Measurements from ENCODE around the gene TSPEAR.
"Not testable (repeated sequence)": the region's sequence is repeated elsewhere in the genome, so short reads cannot be mapped to it uniquely, and the experiment has no call there.

The TSPEAR gene

DNA sequence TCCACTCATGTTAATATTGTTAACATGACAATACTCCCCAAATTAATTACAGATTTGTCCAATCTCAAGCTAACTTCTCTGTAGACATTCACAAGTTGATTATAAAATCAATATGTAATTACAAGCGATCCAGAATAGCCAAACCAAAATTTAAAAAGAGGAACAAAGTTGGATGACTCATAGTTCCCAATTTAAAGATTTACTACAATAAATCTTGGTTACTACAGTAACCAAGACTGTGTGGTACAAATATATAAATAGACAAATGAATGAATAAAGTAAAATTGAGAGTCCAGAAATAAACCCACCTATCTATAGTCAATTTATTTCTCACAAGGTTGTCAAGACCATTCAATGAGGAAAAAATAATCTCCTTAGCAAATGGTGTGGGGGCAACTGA is 145.0 kb downstream of the TSPEAR start:
- no peak for DNase-seq

DNA sequence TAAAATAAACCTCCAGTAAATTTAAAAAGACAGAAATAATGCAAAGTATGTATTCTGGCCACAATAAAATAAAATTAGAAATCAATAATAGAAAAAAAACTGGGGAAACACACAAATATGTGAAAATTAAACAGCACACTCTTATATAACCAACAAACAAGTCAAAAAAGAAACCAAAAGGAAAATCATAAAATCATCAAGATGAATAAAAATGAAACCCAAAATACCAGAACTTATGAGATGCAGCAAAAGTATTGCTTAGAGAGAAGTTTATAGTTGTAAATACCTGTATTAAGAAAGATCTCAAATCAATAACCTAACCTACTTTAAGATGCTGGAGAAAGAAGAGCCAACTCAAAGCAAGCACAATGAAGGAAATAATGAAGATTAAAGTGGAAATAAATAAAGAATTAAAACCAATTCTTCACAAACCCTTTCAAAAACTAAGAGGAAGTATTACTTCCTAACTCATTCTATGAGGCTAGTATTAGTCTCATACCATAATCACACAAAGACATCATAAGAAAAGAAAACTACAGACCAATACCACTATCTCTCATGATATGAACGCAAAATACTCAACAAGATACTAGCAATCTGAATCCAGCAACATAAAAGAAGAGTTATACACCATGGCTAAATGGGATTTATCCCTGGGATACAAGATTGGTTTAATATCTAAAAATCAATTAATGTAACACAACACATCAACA is 146.3 kb downstream of the TSPEAR start:
- no peak for DNase-seq

DNA sequence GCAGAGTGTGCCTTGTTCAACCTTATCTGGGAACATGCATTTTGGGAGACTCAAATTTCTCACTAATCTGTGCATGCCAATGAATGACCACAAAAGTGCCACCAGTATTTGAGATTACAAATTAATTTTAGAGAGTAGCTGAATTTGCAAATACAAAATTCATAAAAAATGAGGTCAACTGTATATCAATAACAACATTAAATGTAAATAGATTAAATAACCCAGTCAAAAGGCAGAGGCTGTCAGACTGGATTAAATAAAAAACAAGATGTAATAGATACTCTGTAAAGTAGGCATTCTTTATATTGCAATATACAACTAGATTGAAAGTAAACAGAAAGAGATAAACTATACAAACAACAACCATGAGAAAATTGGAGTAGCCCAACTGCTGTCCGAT is 147.3 kb downstream of the TSPEAR start:
- DNase-seq, result no peak

DNA sequence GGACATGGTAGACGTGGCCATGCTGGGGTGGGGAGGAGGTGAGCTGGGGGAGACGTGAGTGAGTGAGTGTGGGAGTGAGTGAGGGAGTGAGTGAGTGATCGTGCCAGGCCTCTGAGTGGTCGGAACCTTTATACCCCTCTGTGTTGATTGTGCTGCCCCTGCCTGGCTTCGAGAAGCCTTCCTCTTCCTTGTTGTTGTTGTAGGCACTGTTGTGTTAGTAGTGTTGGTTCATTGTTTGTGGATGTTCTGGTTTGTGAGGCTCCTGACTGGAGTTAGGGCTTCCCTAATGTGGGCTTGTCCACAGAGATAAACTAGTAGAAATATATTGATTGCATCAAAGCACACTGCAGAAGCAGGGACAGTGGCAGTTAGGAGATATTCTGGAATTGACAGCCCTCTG is 152.7 kb downstream of the TSPEAR start, which contains the start of gene KRTAP10-3:
TSS of gene KRTAP10-3 (minus strand) at position 101 of the 400 bp plus-strand sequence. CDS start at position 21, 80 bp downstream.
- no peak for DNase-seq

DNA sequence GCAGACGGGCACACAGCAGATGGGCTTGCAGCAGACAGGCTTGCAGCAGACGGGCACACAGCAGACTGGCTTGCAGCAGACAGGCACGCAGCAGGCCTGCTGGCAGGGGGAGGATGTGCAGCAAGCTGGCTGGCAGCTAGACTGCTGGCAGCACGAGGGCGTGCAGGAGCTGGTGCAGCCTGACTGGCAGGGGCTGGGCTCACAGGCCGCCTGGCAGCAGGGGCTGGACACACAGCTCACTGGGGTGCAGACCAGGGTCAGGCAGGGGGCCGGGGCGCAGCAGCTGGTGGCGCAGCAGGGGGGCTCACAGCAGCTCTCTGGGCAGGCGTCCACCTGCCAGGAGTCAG is 153.1 kb downstream of the TSPEAR start:
- not testable (repeated sequence) for DNase-seq

DNA sequence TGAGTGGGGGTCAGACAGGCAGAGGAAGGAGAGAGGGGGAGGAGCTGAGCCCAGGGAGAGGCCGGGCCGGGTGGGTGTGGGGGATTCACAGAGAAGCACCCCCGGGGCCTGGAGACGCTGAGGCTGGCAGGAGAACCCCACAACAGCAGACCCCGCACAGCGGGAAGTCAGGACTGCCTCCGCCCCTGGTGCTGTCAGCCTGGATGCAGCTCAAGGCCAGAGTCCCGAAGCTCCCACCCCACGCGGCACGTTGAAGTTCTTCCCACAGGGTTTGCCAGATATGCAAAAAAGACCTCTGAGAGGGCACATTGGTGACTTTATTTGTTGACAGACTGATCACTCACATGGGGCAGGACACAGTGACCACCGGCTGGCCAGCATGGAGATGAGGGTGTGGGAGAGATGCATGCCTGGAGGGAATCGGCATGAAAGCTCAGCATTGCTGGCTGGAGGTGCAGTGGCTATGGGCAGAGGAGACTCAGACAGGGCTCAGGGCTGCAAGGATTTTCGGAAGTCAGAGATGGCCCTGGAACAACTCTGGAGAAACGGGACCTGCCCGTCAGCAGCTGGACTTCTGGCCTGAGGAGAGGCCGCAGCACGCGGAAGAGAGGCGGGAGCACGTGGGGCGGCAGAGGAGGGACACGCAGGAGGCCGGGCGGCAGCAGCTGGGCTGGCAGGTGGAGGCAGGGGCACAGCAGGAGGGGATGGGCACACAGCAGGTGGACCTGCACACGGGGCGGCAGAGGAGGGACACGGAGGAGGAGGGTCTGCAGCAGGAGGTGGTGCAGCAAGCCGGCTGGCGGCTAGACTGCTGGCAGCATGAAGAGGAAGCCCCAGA is 153.7 kb downstream of the TSPEAR start:
- no peak for DNase-seq

DNA sequence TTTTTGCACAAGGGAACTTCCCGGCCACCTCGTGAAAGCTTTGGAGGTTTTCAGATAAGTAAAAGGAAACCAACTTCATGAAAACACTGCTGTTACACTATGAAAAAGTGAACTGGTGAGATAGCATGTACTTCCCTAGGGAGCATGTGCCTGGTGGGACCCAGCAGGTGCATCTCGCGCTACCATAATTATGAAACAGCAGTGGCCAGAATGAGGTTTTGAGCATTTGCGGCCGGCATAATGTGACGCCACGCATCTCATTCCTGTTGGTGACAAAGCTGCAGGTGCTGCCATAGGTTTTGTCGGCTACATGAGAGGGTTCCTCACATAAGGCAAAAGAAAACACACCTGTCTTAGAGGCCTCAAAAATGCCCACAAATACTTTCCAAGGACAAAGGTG is 154.5 kb downstream of the TSPEAR start:
- no peak for DNase-seq

DNA sequence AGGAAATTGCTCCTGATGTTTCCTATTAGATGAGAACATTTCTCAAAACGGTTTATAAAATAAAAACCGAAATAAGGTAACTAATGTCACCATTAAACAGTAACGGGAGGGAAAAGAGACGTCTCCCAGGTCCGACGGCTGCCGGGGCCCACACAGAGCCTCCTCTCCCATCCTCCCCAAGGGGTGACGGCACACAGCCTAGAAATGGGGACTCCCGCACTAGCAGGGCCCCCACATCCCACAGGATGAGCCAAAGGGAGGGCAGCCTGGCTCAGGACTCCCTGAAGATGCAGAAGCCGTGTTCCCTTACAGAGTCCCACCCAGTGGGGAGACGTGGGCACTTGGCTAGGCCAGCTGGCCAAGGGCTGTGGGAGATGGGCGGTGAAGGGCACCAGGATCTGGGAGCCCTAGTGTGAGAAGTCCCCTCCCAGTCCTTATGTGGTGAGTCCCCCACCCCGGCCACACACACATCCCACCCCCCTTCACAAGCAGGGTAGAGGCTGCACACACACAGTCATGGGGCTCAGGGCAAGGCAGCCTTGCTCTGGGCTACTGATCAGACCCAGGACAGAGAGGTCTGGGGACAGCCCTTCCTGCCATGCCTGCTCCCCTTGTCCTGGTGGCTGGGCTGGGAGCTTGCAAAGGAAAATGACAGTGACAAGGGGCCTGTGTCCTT is 156.0 kb downstream of the TSPEAR start:
- no peak for DNase-seq

DNA sequence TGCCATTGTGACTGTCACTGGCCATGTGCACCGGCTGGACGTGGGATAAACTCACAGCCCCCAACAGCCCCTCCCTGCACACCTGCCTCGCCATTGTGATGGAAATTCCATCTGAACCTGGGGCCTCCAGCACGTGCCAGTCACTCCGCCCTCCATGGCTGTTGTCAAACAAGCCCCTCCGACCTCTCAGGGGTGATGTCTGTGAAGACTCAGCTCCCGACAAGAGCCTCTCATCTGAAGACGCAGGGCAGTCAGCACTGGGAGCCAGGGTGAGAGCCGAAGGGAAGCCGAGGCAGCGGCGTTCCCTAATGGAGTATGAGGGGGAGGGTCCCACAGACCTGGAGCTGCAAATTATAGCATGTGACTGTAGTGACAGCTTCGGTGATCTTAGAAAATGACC is 158.7 kb downstream of the TSPEAR start:
- DNase-seq, result no peak

DNA sequence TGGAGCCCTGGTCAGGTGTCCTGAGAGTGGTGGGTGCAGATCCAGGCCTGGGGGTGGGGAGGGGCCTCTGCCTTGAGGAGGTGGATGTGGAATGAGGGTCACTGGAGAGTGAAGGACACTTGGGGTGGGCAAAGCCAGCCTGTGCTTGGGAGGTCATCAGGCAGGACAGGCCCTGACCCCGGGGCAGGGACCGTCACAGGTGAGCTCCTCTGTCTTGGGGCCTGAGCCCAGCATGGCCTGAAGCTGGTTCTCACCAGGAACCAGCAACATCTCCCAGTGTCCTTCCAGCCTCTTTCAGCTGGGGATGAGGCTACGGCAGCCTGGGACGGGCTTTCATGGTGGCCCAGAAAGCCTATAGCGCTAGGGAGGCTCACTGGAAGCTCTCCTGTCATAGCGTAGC is 159.2 kb downstream of the TSPEAR start:
- no peak for DNase-seq

DNA sequence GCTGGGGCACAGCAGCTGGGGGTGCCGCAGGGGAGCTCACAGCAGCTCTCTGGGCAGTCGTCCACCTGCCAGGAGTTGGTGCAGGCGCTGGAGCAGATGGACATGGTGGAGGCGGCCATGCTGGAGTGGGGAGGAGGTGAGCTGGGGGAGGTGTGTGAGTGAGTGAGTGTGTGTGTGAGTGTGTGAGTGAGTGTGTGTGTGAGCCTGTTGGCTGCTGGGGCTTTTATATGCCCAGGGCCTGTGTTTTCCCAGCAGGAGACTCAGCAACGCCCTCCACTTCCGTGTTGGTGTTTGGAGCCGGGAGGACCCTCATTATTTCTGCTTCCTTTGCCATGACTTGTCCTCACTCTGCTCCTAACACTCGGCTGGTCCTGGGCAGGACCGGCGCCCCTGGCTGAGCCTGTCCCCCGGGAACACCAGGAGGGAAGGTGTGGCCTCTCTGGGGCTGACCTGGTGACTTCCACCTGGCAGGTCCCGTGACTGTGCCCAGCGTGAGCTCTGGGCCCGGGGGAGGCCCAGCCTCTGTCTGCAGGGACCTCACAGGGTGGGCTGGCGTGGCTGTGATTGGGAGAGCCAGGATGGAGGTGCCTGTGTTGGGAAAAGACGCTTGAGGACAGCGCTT is 159.9 kb downstream of the TSPEAR start, which contains the start of gene KRTAP10-2:
TSS of gene KRTAP10-2 (minus strand) at position 166 of the 622 bp plus-strand sequence. CDS start at position 119, 47 bp downstream.
- DNase-seq, result no peak

DNA sequence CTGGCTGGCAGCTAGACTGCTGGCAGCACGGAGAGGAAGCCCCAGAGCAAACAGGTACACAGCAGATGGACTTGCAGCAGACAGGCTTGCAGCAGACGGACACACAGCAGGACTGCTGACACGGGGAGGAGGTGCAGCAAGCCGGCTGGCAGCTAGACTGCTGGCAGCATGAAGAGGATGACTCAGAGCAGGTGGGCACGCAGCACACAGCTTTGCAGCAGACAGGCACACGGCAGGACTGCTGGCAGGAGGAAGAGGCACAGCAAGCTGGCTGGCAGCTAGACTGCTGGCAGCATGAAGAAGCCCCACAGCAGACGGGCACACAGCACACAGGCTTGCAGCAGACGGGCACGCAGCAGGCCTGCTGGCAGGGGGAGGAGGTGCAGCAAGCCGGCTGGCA is 160.6 kb downstream of the TSPEAR start:
- no peak for DNase-seq

DNA sequence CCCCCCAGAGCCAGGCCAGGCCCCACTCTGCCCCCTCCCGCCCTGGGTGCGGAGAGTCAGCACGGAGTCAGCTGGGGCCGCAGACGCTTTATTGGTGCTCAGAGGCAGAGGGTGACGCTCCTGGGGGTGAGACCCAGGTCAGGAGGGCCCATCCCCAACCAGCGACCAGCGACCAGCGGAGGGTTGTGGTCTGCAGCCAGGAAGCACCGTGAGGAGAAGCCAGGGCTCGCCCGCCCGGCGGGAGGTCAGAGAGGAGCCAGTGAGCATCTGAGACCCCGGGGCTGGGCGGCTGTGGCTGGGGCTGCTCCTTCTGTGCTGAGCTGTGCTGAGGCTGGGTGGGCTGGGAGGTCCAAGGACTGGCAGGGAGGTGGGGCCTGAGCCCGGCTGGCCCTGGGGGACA is 161.1 kb downstream of the TSPEAR start:
- not testable (repeated sequence) for DNase-seq

DNA sequence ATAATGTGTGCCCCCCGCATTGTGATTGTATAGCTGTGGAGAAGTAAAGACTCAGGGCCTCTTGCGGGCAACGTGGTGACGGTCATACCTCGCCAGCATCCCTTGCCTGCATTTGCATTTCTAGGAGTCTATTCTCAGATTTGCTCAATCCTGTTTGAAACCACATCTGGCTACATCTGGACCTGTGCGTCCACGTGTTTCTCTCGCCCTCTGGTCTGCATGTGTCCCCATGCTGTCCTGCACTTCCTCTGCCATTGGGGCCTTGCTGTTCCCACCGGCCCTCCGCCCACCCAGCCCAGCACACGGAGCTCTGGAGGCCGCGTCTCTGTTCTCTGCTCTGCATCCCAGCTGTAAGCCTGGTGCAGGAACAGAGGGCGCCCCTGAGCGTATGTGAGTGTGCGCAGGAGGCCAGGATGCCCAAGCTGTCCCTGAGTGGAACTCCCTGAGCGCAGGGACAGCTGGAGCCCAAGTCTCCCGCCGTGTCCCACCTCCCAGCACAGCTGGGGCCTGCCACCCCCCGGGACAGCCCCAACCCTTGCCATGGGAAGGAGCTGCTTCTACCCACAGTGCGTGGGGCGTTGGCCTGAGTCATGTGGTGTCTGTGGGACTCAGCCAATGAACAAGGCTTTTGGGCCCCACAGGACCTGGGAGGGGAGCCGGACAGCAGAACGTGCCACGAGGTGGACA is 161.7 kb downstream of the TSPEAR start:
- no peak for DNase-seq

DNA sequence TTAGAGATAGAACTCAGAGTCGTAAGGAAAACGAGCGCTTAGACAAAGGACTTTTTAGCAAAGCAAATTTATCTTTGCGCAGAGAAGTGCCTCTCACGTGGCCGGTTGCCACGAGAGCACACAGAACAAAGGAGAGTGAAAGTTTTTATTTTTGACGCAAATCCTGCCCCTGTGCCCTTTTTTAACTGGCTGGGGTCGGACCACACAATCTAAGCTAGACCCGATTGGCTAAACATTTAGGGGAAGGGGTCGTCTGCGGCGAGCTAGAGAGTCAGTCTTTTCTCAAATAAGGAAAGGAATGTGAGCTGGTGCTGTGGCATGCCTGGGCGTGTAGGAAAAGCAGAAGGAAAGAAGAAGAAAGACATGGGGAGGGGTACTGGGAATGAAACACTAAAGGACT is 162.4 kb downstream of the TSPEAR start:
- no peak for DNase-seq

DNA sequence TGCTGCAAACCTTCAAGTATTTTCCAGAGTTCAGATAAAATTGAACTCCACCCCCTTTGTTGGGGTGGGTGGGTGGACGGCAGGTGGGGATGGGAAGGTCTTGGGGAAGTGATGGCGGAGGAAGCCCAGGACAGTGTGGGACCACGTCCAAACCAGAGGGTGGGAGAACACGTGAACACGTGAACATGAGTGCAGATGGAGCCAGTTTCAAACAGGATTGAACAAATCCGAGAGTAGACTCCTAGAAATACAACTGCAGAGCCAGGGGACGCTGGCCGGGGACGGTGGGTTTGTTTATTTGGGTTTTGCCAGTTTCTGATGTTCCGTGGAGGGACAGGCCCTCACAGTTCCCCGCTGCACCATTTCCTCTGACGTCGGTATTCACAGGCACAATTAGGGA is 163.0 kb downstream of the TSPEAR start:
- no peak for DNase-seq

DNA sequence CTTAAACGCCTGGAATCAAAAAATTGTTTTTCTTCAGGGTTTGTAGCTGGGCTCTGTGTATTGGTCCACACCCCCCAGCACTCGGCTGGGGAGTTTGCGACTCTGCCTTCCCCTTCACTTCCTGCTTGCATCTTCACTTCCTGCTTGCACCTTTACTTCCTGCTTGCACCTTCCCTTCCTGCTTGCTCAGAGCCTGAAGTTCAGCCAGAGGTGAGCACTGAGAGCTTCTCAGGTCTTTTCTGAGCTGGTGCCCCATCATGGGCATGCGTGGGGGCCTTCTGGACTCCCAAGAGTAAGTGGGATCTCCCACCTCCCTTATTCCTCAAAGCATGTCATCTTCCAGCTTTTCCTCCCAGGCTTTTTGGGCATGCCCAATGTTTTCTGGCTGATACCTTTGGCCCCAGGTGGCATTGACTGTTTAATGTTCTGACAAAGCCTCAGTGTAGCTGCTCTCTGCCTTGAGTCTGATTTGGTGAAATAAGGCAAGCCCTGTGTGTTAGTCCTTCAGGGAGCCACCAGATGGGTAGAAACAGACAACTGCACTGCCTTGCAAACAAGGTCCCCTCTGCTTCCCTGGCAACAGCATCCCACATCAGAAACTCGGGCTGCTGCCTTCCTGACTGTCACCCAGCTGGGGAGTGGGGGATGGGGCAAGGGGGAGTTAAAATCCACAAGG is 163.6 kb downstream of the TSPEAR start:
- DNase-seq, result no peak

DNA sequence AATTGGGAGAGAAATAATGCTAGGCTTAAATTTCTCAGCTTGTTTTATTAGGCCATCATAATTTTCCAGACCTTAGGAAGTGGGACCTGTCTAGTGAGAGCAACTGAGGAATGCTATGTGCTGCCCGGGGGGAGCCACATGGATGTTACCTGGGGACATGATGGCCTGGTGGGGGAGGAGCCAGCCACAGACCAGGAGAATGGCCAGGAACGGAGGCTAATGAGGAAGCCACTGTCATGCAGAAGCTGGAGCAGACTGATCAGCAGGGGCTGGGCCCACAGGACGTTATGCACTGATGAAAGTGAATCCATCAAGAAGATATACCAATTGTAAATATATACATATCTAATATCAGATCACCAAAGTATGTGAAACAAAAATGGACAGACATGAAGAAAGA is 166.8 kb downstream of the TSPEAR start:
- no peak for DNase-seq

DNA sequence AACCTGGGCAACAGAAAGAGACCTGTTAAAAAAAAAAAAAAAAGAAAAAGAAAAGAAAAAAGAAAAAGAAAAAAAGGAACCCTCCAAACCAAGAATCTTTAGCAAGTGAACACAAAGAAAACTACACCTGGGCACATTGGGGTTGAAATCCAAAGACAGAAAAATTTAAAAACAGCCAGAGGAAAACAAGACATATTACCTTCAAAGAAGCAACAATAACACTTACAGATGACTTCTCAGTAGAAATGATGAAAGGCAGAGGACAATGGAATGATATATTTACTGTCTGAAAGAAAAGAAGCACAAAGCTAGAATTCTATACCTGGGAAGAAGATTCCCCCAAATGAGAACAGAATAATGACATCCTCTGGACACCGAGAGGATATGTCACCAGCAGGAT is 168.7 kb downstream of the TSPEAR start:
- DNase-seq, result no peak

DNA sequence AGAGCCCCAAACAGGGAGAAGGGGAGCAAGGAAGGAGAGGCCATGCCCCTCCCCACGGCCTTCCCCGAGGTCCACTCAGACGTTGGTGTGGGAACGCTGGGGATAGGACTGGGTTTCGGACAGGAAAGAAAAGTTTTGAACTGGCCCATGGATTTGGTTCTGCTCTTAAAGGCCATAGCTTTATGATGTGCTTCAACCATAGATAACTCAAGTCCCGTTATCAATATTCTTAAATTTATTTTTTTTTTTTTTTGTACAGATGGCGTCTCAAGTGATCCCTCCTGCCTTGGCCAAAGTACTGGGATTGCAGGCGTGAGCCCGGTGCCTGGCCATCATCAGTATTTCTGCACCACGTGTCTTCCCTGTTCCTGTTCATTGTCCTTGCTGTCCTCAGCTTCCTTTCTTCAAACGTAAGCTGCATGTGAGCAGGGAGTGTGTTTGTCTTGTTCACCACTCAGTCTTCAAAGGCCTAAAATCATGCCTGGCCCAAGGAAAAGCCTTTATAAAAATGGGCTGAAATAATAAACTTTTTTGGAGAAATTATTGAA is 170.6 kb downstream of the TSPEAR start:
- DNase-seq, result no peak

DNA sequence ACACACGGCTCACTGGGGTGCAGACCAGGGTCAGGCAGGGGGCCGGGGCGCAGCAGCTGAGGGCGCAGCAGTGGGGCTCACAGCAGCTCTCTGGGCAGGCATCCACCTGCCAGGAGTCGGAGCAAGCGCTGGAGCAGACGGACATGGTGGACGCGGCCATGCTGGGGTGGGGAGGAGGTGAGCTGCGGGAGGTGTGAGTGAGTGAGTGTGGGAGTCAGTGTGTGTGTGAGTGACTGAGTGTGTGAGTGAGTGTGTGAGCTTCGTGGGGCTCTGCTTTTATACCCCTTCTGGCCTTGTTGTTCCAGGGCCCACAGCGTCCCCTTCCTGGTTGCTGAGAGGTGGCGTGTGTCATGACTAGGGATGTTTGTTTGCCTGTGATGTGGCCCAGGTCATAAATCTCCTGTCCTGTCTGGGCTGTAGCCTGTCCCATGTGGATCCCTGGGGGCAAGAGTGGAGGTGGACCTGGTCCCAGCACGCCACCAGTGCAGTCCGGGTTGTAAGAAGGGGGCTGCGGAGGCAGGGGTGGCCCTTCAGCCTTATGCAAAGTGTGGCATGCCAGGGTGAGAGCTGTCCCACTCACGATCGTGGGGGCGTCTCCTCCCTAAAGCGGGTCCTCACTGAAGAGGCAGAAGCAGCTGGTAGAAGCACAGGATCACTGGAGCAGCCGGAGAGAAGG is 171.2 kb downstream of the TSPEAR start, which contains the start of gene KRTAP10-1:
TSS of gene KRTAP10-1 (minus strand) at position 205 of the 676 bp plus-strand sequence. CDS start at position 160, 45 bp downstream.
- DNase-seq, result no peak
